ENCODE results near the gene GPD2.

DNA sequence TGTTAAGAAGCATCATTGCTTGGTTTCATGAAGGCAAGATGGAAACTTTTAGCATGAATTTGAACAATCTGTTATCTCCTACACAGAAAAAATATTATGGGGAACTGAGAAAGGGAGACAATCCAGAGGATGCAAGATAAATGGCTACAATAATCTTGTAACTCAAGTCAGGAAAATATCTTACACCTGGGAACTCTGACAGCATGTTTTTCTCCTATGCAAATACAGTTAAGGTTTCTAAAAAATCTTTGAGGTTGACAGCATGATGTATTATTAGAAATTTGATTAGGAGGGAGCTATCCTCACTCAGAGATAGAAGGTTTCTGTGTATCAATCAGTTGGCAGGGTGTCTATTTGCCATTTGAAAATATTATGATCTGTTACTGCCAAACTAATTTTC lies 75.6 kb downstream of the GPD2 start:
- TF ChIP-seq ZNF274 (IDR thresholded peaks at IDR 0.05; ENCODE audit: low read depth, low read length) (no peak), YY1 (IDR thresholded peaks at IDR 0.05; ENCODE audit: insufficient read depth, insufficient read length) (no peak)

All from NT2/D1 (cell line).